Measurements from ENCODE around the gene IQSEC1. TPM values are rescaled to one million over a fixed set of nuclear protein-coding genes. Genes with fewer than 3 reads are reported as not detected.
A peak's percentile ranks its signal among the peaks of the same experiment; 100 is the strongest.

IQSEC1 gene
- total RNA-seq, 1 donor from 2014 or later = 29.5 TPM

DNA sequence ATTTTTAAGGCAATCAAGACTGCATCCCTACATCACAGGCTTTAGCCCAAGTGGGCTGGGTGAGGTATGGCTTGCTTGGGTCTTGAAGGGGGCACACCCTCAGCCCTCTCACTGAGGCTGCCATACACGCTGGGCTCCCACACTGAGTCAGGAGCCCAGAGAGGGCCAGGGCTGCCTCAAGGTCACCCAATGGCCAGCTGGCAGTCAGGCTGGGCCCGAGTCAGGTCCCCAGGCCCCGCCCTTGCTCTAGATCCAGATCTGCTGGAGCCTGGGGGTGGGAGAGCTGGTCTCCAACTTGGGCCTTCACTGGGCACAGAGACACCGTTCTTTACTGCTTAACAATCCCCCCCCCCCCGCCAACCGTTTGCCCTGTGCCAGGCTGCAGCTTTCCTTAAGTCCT is 88.1 kb downstream of the IQSEC1 start:
- H3K9ac ChIP-seq (ENCODE audit: low read length) = no peak overlapping the region
- H3K4me2 ChIP-seq (ENCODE audit: low read length) = no peak overlapping the region
- H2AFZ ChIP-seq (ENCODE audit: low read depth, low read length) = no peak overlapping the region
- FAIRE-seq = no peak
- no peak for TF ChIP-seq EZH2 (IDR thresholded peaks at IDR 0.05; ENCODE audit: insufficient read depth, low read length)
- TF ChIP-seq, protein P1, sequence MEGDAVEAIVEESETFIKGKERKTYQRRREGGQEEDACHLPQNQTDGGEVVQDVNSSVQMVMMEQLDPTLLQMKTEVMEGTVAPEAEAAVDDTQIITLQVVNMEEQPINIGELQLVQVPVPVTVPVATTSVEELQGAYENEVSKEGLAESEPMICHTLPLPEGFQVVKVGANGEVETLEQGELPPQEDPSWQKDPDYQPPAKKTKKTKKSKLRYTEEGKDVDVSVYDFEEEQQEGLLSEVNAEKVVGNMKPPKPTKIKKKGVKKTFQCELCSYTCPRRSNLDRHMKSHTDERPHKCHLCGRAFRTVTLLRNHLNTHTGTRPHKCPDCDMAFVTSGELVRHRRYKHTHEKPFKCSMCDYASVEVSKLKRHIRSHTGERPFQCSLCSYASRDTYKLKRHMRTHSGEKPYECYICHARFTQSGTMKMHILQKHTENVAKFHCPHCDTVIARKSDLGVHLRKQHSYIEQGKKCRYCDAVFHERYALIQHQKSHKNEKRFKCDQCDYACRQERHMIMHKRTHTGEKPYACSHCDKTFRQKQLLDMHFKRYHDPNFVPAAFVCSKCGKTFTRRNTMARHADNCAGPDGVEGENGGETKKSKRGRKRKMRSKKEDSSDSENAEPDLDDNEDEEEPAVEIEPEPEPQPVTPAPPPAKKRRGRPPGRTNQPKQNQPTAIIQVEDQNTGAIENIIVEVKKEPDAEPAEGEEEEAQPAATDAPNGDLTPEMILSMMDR (IDR thresholded peaks at IDR 0.05; ENCODE audit: insufficient read depth, low read depth, low read length) = no peak
- H3K27me3 ChIP-seq (ENCODE audit: insufficient read depth, low read length) = no peaks in the 10 kb centered on the region
- no peaks in the 10 kb centered on the region for H3K36me3 ChIP-seq (ENCODE audit: insufficient read depth, low read length)
- peaks cover 1% of the 10 kb centered on the region for H3K4me1 Mint-ChIP-seq (ENCODE audit: low read depth, unreplicated experiment)
- no peaks in the 10 kb centered on the region for H3K9me3 ChIP-seq (ENCODE audit: insufficient read depth, low read depth, low read length)
- H3K27ac ChIP-seq (ENCODE audit: low read depth, low read length) = no peak overlapping the region
- no peaks in the 10 kb centered on the region for H3K27me3 Mint-ChIP-seq (ENCODE audit: low read depth, unreplicated experiment)
- no peak for DNase-seq (ENCODE audit: low read depth)
- no peaks in the 10 kb centered on the region for H3K79me2 ChIP-seq (ENCODE audit: insufficient read depth, low read length)
- H3K36me3 Mint-ChIP-seq (ENCODE audit: low read depth, unreplicated experiment) = peaks cover 5% of the 10 kb centered on the region
- peaks cover 17% of the 10 kb centered on the region for H4K20me1 ChIP-seq (ENCODE audit: insufficient read depth, low read length)
- H3K9me3 Mint-ChIP-seq (ENCODE audit: unreplicated experiment) = no peaks in the 10 kb centered on the region
- H3K4me3 ChIP-seq (ENCODE audit: insufficient read depth, low read depth, low read length) = no peak overlapping the region
- H3K4me3 Mint-ChIP-seq (ENCODE audit: unreplicated experiment) = no peak overlapping the region
- peaks cover under 1% of the 10 kb centered on the region for H3K4me1 ChIP-seq (ENCODE audit: insufficient read depth, low read length)
- H3K27ac Mint-ChIP-seq (ENCODE audit: unreplicated experiment) = no peak overlapping the region

DNA sequence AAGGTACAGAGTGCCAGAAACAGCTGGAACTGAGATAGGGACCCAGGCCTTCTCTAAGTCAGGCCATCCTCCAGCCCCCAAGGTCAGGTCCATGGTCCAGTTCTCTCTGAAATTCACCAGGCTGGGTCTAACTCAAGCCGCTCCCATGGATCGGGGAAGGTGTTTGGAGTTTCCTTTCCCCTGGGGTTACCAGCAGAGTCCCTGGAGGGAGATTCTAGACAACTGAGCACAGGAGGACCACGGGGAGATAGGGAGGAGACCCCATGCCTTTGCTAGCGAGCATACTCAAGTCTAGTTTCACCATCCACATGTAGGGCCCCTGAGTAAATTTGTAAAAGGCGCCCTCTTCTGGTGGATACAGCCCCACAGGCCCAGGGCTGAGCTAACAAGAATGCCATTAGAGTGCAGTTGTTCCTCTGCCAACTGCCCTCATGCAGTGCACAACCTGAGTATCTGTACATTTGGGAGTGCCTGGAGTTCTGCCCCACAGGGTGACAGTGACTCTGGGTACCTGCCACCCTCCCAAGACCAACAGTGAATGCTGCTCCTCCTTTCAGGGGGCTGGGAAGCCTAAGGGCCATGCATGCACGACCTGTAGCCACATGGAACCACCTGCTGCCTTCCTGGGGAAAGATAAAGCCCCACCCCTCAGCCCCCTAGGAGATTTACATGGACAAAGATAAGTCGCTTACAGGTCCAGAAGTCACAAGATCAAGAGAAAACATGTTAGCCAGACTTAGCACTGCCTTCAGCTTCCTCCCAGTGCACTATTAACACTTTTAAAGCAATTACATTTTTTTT is 89.0 kb downstream of the IQSEC1 start:
- H3K4me1 ChIP-seq (ENCODE audit: insufficient read depth, low read length) = no peaks in the 10 kb centered on the region
- H3K27me3 ChIP-seq (ENCODE audit: insufficient read depth, low read length) = no peaks in the 10 kb centered on the region
- H3K9me3 ChIP-seq (ENCODE audit: insufficient read depth, low read depth, low read length) = no peaks in the 10 kb centered on the region
- FAIRE-seq (no peak), DNase-seq (ENCODE audit: low read depth) (no peak)
- H3K27ac ChIP-seq (ENCODE audit: low read depth, low read length) = no peak overlapping the region
- no peaks in the 10 kb centered on the region for H3K36me3 ChIP-seq (ENCODE audit: insufficient read depth, low read length)
- TF ChIP-seq, protein P1 (IDR thresholded peaks at IDR 0.05; ENCODE audit: insufficient read depth, low read depth, low read length) = peak; percentile 79
- TF ChIP-seq EZH2 (IDR thresholded peaks at IDR 0.05; ENCODE audit: insufficient read depth, low read length) = no peak
- Mint-ChIP-seq H3K4me1 (ENCODE audit: low read depth, unreplicated experiment) (no peaks in the 10 kb centered on the region), H3K27me3 (ENCODE audit: low read depth, unreplicated experiment) (no peaks in the 10 kb centered on the region), H3K4me3 (ENCODE audit: unreplicated experiment) (no peak overlapping the region), H3K9me3 (ENCODE audit: unreplicated experiment) (no peaks in the 10 kb centered on the region), H3K27ac (ENCODE audit: unreplicated experiment) (no peak overlapping the region), H3K36me3 (ENCODE audit: low read depth, unreplicated experiment) (peaks cover 5% of the 10 kb centered on the region)
- H3K4me2 ChIP-seq (ENCODE audit: low read length) = no peak overlapping the region
- no peak overlapping the region for H2AFZ ChIP-seq (ENCODE audit: low read depth, low read length)
- no peaks in the 10 kb centered on the region for H3K79me2 ChIP-seq (ENCODE audit: insufficient read depth, low read length)
- H3K9ac ChIP-seq (ENCODE audit: low read length) = no peak overlapping the region
- peaks cover 16% of the 10 kb centered on the region for H4K20me1 ChIP-seq (ENCODE audit: insufficient read depth, low read length)
- no peak overlapping the region for H3K4me3 ChIP-seq (ENCODE audit: insufficient read depth, low read depth, low read length)

DNA sequence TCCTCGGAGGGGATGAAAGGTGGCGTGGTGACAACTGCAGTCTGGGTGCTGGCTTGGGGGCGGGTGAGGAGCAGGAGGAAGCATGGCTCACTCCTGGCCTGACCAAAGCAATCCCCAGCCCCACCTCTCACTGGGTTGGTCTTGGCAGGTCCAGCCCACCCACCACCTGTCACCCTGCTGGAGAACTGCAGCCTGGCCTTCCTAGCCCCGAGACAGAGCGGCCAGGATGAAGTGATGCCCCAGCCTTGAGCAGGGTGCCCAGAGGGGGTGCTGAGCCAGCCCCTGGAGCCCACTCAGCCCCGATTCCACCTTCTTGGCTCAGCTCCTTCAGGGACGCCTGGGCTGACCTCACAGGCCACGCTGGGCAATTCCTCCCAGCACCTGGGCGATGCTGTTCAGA is 89.9 kb downstream of the IQSEC1 start:
- FAIRE-seq = no peak
- no peak overlapping the region for H3K27ac Mint-ChIP-seq (ENCODE audit: unreplicated experiment)
- no peak for TF ChIP-seq EZH2 (IDR thresholded peaks at IDR 0.05; ENCODE audit: insufficient read depth, low read length)
- TF ChIP-seq, protein P1 (IDR thresholded peaks at IDR 0.05; ENCODE audit: insufficient read depth, low read depth, low read length) = no peak
- H3K27me3 Mint-ChIP-seq (ENCODE audit: low read depth, unreplicated experiment) = no peaks in the 10 kb centered on the region
- no peak overlapping the region for H3K9ac ChIP-seq (ENCODE audit: low read length)
- H3K4me3 ChIP-seq (ENCODE audit: insufficient read depth, low read depth, low read length) = no peak overlapping the region
- no peaks in the 10 kb centered on the region for H3K9me3 Mint-ChIP-seq (ENCODE audit: unreplicated experiment)
- no peaks in the 10 kb centered on the region for H3K9me3 ChIP-seq (ENCODE audit: insufficient read depth, low read depth, low read length)
- H2AFZ ChIP-seq (ENCODE audit: low read depth, low read length) = no peak overlapping the region
- H3K36me3 Mint-ChIP-seq (ENCODE audit: low read depth, unreplicated experiment) = peaks cover 5% of the 10 kb centered on the region
- H3K27me3 ChIP-seq (ENCODE audit: insufficient read depth, low read length) = no peaks in the 10 kb centered on the region
- peaks cover 3% of the 10 kb centered on the region for H3K4me1 Mint-ChIP-seq (ENCODE audit: low read depth, unreplicated experiment)
- no peaks in the 10 kb centered on the region for H3K4me1 ChIP-seq (ENCODE audit: insufficient read depth, low read length)
- no peak overlapping the region for H3K4me2 ChIP-seq (ENCODE audit: low read length)
- DNase-seq (ENCODE audit: low read depth) = no peak
- no peak overlapping the region for H3K4me3 Mint-ChIP-seq (ENCODE audit: unreplicated experiment)
- H3K27ac ChIP-seq (ENCODE audit: low read depth, low read length) = no peak overlapping the region
- H4K20me1 ChIP-seq (ENCODE audit: insufficient read depth, low read length) = peaks cover 16% of the 10 kb centered on the region
- no peaks in the 10 kb centered on the region for H3K79me2 ChIP-seq (ENCODE audit: insufficient read depth, low read length)
- no peaks in the 10 kb centered on the region for H3K36me3 ChIP-seq (ENCODE audit: insufficient read depth, low read length)
